ENCODE results near the gene MND1. TPM values are rescaled to one million over a fixed set of nuclear protein-coding genes. Genes with fewer than 3 reads are reported as not detected.

The MND1 gene
- total and polyA plus RNA-seq, 2 of the 8 experiments (the other 6 are each of a cell fraction or from before 2014, with no cell fraction given) = 4.4 to 26.2 TPM

DNA sequence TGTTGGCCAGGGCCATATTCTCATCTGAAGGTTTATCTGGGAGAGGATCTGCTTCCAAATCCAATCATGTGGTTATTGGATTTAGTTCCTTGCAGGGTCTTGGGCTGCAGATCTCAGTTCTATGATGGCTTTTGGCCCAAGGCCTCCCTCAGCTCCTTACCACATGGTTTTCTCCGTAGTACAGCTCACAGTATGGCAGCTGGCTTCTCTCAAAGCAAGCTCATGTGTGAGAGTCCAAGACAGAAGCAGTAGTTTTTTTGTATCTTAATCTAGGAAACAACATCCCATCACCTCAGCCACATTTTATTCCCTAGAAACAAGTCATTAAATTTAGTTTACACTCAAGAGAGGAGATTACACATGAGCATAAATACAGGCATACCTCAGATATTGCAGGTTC lies 24.5 kb downstream of the MND1 start (continued):
- TF ChIP-seq, protein P1, sequence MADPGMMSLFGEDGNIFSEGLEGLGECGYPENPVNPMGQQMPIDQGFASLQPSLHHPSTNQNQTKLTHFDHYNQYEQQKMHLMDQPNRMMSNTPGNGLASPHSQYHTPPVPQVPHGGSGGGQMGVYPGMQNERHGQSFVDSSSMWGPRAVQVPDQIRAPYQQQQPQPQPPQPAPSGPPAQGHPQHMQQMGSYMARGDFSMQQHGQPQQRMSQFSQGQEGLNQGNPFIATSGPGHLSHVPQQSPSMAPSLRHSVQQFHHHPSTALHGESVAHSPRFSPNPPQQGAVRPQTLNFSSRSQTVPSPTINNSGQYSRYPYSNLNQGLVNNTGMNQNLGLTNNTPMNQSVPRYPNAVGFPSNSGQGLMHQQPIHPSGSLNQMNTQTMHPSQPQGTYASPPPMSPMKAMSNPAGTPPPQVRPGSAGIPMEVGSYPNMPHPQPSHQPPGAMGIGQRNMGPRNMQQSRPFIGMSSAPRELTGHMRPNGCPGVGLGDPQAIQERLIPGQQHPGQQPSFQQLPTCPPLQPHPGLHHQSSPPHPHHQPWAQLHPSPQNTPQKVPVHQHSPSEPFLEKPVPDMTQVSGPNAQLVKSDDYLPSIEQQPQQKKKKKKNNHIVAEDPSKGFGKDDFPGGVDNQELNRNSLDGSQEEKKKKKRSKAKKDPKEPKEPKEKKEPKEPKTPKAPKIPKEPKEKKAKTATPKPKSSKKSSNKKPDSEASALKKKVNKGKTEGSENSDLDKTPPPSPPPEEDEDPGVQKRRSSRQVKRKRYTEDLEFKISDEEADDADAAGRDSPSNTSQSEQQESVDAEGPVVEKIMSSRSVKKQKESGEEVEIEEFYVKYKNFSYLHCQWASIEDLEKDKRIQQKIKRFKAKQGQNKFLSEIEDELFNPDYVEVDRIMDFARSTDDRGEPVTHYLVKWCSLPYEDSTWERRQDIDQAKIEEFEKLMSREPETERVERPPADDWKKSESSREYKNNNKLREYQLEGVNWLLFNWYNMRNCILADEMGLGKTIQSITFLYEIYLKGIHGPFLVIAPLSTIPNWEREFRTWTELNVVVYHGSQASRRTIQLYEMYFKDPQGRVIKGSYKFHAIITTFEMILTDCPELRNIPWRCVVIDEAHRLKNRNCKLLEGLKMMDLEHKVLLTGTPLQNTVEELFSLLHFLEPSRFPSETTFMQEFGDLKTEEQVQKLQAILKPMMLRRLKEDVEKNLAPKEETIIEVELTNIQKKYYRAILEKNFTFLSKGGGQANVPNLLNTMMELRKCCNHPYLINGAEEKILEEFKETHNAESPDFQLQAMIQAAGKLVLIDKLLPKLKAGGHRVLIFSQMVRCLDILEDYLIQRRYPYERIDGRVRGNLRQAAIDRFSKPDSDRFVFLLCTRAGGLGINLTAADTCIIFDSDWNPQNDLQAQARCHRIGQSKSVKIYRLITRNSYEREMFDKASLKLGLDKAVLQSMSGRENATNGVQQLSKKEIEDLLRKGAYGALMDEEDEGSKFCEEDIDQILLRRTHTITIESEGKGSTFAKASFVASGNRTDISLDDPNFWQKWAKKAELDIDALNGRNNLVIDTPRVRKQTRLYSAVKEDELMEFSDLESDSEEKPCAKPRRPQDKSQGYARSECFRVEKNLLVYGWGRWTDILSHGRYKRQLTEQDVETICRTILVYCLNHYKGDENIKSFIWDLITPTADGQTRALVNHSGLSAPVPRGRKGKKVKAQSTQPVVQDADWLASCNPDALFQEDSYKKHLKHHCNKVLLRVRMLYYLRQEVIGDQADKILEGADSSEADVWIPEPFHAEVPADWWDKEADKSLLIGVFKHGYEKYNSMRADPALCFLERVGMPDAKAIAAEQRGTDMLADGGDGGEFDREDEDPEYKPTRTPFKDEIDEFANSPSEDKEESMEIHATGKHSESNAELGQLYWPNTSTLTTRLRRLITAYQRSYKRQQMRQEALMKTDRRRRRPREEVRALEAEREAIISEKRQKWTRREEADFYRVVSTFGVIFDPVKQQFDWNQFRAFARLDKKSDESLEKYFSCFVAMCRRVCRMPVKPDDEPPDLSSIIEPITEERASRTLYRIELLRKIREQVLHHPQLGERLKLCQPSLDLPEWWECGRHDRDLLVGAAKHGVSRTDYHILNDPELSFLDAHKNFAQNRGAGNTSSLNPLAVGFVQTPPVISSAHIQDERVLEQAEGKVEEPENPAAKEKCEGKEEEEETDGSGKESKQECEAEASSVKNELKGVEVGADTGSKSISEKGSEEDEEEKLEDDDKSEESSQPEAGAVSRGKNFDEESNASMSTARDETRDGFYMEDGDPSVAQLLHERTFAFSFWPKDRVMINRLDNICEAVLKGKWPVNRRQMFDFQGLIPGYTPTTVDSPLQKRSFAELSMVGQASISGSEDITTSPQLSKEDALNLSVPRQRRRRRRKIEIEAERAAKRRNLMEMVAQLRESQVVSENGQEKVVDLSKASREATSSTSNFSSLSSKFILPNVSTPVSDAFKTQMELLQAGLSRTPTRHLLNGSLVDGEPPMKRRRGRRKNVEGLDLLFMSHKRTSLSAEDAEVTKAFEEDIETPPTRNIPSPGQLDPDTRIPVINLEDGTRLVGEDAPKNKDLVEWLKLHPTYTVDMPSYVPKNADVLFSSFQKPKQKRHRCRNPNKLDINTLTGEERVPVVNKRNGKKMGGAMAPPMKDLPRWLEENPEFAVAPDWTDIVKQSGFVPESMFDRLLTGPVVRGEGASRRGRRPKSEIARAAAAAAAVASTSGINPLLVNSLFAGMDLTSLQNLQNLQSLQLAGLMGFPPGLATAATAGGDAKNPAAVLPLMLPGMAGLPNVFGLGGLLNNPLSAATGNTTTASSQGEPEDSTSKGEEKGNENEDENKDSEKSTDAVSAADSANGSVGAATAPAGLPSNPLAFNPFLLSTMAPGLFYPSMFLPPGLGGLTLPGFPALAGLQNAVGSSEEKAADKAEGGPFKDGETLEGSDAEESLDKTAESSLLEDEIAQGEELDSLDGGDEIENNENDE (IDR thresholded peaks at IDR 0.05; ENCODE audit: insufficient replicate concordance, low read length) = no peak
- no peak for TF ChIP-seq BCL11A (IDR thresholded peaks at IDR 0.05; ENCODE audit: low read depth in 2 of 2, low read length in 2 of 2)
- no peak for TF ChIP-seq SP2 (IDR thresholded peaks at IDR 0.05; ENCODE audit: low read length)
- no peak for TF ChIP-seq CEBPB (IDR thresholded peaks at IDR 0.05; ENCODE audit: low read depth, low read length)
- no peak for TF ChIP-seq TCF12 (IDR thresholded peaks at IDR 0.05; ENCODE audit: low read depth, low read length)

All from H1 (cell line).